Activated naive CD8-positive, alpha-beta T cell treated with anti-CD3 and anti-CD28 coated beads, Interleukin-2, amount 50 U/mL, for 16 hours (primary cell): ENCODE measurements around the gene ZNF184.
"Not testable (repeated sequence)": the region's sequence is repeated elsewhere in the genome, so short reads cannot be mapped to it uniquely, and the experiment has no call there.

Experiments used
- DNase-seq: peaks from one replicate; pipeline ENCODE4 v3.0.0-alpha.2; 2020; ENCODE audit warnings: low read depth, low spot score

ZNF184 gene

DNA sequence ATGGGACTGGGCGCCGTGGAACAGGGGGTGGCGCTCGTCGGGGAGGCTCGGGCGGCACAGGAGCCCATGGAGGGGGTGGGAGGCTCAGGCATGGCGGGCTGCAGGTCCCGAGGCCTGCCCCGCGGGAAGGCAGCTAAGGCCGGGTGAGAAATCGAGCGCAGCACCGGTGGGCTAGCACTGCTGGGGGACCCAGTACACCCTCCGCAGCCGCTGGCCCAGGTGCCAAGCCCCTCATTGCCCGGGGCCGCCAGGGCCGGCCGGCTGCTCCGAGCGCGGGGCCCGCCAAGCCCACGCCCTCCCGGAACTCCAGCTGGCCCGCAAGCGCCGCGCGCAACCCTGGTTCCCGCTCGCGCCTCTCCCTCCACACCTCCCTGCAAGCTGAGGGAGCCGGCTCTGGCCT lies 48.1 kb downstream of the ZNF184 start:
- not testable (repeated sequence) for DNase-seq

DNA sequence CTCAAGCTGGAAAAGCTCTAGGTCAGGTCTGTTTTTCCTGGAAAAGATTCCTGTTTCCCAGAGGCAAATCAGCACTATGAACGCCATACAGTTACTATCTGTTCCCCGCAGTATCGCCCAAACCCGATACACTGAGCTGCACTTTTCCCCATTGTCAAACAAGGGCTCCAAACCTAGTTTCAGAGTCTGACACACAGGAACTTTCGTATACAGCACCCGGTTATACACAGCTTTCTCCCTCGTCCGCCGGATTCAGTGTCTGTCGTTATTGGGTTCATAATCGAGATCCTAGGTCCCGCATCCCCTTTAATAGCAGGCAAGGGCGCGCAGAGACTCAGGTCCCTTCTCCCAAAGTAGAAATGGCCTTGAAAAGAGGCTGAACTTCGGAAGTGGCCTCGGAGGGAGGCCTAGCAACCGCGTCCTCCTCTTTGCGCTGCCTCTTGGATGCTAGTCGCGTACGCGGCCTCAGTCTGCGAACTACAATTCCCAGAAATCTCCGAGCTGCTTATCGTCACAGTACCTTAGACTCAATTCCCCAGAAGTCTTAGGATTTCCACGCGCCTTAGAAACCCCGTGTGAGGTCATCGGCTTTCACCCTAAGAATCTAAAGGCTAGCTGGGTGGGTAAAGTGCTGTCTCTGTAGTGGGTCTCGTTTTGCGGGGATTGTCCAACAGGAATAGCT lies 50.1 kb downstream of the ZNF184 start:
- no peak for DNase-seq

DNA sequence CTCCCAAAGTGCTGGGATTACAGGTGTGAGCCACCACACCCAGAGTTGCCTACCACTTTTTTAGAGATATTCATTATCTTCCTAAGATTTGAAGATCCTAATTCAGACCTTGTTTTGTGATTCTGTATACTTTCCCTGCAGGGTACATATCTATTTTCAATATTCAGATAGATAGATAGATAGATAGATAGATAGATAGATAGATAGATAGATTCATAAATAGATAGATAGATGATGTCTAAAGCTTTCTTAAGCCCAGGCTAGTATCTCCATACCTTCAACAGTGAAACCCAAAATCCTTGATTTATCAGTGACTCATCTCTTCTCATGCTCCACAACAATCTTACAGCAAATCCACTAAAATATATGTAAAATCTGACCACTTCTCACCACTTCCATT lies 53.5 kb downstream of the ZNF184 start:
- DNase-seq: no peak

DNA sequence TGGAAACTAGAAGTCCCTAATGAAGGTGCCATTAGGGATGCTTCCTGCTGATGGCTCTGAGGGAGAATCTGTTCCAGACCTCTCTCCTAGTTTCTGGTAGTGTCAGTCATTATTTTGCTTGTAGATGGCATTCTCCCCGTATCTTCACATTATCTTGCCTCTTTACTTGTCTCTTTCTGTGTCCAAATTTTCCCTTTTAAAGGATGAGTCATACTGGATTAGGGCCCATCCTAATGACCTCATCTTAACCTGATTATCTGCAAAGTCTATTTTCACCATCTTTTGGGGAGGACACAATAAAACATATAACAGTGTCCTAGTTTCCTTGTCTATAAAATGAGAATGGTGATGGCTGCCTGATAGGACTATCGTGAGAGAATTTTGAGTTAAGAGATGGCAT lies 57.0 kb downstream of the ZNF184 start:
- no peak for DNase-seq

DNA sequence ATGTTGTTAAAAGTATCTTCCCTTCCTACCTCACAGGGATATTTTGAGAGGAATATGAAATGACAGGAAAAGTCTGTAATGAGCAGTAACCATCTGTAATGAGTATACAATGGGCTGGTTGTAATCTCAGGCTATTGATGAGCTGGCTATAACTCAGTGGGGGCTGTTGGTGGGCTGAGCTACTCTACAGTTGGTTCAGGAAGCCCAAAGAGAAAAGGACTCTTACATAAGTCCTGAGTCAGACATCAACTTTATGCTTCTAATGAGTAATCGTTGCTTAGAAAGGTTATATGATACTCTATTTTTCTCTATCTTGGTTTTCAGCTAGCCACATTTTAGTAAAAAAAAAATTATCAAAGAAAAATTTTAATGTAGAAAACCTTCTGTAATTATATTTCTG lies 57.9 kb downstream of the ZNF184 start:
- DNase-seq: no peak

DNA sequence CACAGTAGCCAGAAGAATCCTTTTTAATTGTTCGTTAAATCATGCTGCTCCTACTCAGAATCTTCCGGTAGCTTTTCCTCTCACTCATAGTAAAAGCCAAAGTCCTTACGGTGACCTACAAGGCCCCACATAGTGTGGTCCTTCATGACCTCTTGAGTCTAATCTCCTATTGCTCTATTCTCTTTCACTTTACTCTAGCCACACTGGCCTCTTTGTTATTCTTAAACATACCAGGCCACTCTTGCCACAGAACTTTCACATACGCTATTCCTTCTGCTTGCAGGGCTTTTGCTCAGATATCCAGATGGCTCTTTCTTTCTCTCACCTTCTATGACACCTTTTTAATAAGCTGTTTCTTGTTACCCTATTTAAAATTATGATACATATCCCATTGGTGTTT lies 58.6 kb downstream of the ZNF184 start:
- DNase-seq: no peak

DNA sequence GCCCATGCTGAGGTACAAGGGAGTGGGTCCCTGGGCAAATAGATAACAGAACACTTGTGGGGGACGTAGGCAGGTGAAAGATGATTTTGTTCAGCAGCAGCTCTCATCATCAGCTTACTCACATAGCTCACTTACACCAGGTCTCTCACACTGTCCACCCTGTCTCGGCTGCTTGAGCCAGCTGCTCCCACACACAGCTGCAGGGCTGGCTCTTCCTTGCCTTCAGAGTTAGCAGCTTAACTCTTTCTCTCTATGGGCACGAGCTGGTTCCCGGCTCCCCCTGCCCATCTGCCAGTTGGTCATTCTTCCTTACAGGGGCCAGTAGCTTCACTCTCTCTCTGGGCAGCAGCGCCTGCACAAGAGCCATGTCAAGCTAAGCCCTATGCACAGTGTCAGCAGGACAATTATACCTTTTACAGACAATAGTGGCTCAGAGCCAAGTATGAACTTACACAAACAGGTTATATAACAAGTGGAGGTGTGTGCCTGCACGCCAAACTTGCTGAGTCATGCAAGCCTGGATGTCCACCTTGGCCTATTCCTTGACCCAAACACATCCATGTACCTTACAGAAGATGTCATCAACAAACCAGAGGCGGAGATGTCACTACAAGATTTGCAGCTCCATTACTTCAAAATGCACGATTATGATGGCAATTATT lies 65.6 kb downstream of the ZNF184 start:
- DNase-seq: no peak

DNA sequence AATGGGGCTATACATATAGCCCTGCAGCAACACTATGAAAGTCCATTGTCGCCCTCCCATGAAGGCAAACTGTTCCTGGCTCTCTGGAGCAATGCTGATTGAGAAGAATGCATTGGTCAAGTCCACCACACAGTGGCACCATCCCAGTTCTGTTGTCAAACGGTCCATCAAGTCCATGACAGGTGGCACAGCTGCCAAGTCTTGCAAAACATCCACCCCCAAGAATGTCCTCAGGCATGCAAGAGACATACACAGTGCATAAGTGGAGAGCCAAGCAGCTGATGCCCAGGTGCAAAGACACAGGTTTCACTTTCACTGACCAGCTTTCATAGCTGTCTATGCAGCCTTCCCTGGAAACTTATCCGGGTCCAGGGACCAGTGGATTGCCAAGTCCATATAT lies 66.8 kb downstream of the ZNF184 start:
- DNase-seq: no peak

DNA sequence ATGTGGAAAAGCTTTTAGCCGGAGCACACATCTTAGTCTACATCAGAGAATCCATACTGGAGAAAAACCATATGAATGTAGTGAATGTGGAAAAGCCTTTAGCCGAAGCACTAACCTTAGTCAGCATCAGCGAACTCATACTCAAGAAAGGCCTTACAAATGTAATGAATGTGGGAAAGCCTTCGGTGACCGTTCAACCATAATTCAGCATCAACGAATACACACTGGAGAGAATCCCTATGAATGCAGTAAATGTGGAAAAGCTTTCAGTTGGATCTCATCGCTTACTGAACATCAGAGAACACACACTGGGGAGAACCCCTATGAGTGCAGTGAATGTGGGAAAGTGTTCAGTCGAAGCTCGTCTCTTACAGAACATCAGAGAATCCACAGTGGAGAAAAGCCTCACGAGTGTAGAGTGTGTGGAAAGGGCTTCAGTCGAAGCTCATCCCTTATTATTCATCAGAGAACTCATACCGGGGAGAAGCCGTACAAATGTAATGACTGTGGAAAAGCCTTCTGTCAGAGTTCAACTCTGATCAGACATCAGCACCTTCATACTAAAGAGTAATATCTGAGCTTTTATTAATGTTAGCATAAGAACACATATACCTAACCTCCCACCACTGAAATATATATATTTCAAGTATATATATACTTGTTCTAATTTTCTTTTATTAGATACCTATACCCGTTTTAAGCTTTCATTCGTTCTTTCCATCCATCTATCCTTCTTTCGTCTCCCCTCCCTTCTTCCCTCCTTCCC lies 71.8 kb downstream of the ZNF184 start:
- DNase-seq: no peak
